PC-9 (cell line): ENCODE results near the gene PDE6G.

Source experiments
- CTCF ChIP-seq: fragments of 200-600 bp; sonication (generic); conservative IDR thresholded peaks from 2 replicates; pipeline ENCODE4 v1.6.1; 2017; ENCODE audit warnings: mixed run types, antibody characterized with exemption, mild to moderate bottlenecking, moderate library complexity
- EZH2 ChIP-seq: fragments of 200-600 bp; sonication (generic); IDR thresholded peaks from 2 replicates; pipeline ENCODE4 v1.8.0; 2017; ENCODE audit warnings: antibody characterized with exemption, low read depth

GRCh38 chr17:81700353-81701287 is 44.3 kb upstream of the PDE6G start:
- TF ChIP-seq CTCF = no peak
- TF ChIP-seq EZH2 = no peak
